Measurements from ENCODE around the gene G2E3.
"Not testable (repeated sequence)": the region's sequence is repeated elsewhere in the genome, so short reads cannot be mapped to it uniquely, and the experiment has no call there.

The G2E3 gene

GRCh38 chr14:30600922-30601918, 42.3 kb downstream of the G2E3 start:
- H3K27ac ChIP-seq (replicated peaks), result no peak overlapping the region
- H3K4me3 ChIP-seq (replicated peaks; ENCODE audit: insufficient read depth, low read length), result no peak overlapping the region
- no peak for DNase-seq (ENCODE audit: low read depth in 1 of 2, low spot score in 1 of 2)
- TF ChIP-seq REST (IDR thresholded peaks at IDR 0.05; ENCODE audit: insufficient replicate concordance, low read depth) (no peak), SPI1 (IDR thresholded peaks at IDR 0.05; ENCODE audit: borderline replicate concordance, low read depth) (no peak), CTCF (IDR thresholded peaks at IDR 0.05; ENCODE audit: insufficient read depth, low read length) (no peak), POLR2AphosphoS5 (IDR thresholded peaks at IDR 0.05; ENCODE audit: low read depth) (no peak), GABPA (IDR thresholded peaks at IDR 0.05; ENCODE audit: low read depth) (no peak)
- no peaks in the 10 kb centered on the region for H3K27me3 ChIP-seq (ENCODE audit: insufficient read depth, poor library complexity, severe bottlenecking)

GRCh38 chr14:30603402-30603801, 44.4 kb downstream of the G2E3 start:
- Histone ChIP-seq H3K27me3 (ENCODE audit: insufficient read depth, poor library complexity, severe bottlenecking) (no peaks in the 10 kb centered on the region), H3K27ac (replicated peaks) (no peak overlapping the region), H3K4me3 (replicated peaks; ENCODE audit: insufficient read depth, low read length) (no peak overlapping the region)
- DNase-seq (ENCODE audit: low read depth in 1 of 2, low spot score in 1 of 2), result no peak
- TF ChIP-seq GABPA (IDR thresholded peaks at IDR 0.05; ENCODE audit: low read depth), result no peak

GRCh38 chr14:30604696-30605095, 45.7 kb downstream of the G2E3 start:
- not testable (repeated sequence) for DNase-seq (ENCODE audit: low read depth in 1 of 2, low spot score in 1 of 2); H3K27ac ChIP-seq (replicated peaks); H3K27me3 ChIP-seq (ENCODE audit: insufficient read depth, poor library complexity, severe bottlenecking); H3K4me3 ChIP-seq (replicated peaks; ENCODE audit: insufficient read depth, low read length)

- TF ChIP-seq POLR2AphosphoS5 (IDR thresholded peaks at IDR 0.05; ENCODE audit: low read depth) (no peak), GABPA (IDR thresholded peaks at IDR 0.05; ENCODE audit: low read depth) (no peak), SPI1 (IDR thresholded peaks at IDR 0.05; ENCODE audit: borderline replicate concordance, low read depth) (no peak), REST (IDR thresholded peaks at IDR 0.05; ENCODE audit: insufficient replicate concordance, low read depth) (no peak), CTCF (IDR thresholded peaks at IDR 0.05; ENCODE audit: insufficient read depth, low read length) (no peak)
- Histone ChIP-seq H3K27ac (replicated peaks) (no peak overlapping the region), H3K27me3 (ENCODE audit: insufficient read depth, poor library complexity, severe bottlenecking) (no peaks in the 10 kb centered on the region), H3K4me3 (replicated peaks; ENCODE audit: insufficient read depth, low read length) (no peak overlapping the region)
- no peak for DNase-seq (ENCODE audit: low read depth in 1 of 2, low spot score in 1 of 2)
Observed at GRCh38 chr14:30607156-30607780, 48.3 kb downstream of the G2E3 start.
